CD4-positive, alpha-beta T cell treated with Interferon gamma for 1 hour (primary cell): ENCODE results near the gene SRRM1.

ENCODE experiments used
- DNase-seq: peaks from one replicate; pipeline ENCODE4 v3.0.0-alpha.2; 2020

Gene SRRM1, protein sequence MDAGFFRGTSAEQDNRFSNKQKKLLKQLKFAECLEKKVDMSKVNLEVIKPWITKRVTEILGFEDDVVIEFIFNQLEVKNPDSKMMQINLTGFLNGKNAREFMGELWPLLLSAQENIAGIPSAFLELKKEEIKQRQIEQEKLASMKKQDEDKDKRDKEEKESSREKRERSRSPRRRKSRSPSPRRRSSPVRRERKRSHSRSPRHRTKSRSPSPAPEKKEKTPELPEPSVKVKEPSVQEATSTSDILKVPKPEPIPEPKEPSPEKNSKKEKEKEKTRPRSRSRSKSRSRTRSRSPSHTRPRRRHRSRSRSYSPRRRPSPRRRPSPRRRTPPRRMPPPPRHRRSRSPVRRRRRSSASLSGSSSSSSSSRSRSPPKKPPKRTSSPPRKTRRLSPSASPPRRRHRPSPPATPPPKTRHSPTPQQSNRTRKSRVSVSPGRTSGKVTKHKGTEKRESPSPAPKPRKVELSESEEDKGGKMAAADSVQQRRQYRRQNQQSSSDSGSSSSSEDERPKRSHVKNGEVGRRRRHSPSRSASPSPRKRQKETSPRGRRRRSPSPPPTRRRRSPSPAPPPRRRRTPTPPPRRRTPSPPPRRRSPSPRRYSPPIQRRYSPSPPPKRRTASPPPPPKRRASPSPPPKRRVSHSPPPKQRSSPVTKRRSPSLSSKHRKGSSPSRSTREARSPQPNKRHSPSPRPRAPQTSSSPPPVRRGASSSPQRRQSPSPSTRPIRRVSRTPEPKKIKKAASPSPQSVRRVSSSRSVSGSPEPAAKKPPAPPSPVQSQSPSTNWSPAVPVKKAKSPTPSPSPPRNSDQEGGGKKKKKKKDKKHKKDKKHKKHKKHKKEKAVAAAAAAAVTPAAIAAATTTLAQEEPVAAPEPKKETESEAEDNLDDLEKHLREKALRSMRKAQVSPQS

DNA sequence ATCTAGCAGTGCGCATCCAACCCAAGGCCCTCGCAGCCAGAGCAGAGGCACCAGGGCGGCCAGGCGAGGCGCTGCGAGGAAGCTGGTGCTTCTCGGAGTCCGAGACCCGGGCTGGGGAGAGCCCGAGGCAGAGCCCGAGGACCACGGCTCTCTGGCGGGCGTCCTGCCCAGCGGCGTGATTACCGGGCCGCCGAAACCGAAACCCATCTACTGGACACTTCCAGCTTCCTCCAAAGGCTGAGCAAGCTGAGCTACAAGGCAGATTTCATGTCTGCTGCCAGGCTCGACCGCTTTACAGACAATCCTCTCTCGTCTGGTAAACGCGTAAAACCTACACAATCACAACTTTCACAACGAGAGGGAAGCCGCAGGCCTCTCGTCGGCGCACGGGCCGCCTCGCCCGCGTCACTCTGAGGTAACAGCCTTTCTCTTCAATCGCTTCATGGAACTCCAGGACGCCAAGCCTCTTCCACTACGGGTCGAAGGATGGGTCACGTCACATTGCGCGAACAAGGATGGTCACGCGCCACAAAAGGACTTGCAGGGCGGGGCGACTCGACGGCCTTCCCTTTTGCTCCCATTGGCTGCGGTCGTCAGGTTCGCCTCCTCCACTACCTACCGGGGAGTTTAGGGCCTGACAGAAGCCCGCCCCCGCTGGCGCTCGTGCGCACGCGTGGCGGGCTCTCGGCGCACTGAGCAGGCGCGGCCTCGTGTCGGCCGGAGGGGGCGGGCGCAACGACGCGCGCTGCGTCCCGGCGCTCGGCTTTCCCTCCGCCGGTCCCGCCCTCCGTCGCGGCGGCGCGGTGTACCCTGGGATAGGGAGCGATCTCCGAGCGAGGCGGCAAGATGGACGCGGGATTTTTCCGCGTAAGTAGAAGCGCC is at the start of gene SRRM1:
Gene SRRM1 (plus strand): TSS at position 822 of the 882 bp plus-strand sequence. CDS start 25 bp downstream, at position 847.
- peak; percentile 100 for DNase-seq

DNA sequence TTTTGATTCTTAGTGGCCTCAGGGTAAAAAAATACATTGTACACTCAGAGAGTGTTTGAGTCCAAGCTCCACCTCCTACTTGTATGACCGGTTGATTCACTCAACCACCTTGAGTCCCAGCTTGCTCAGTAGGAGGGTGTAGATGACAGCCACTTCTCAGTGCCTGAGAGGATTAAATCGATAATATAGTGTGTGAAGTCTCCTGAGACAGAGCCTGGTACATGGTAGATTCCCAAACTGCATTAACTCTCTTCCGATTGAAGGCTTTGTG is 48.8 kb upstream of the SRRM1 start:
- DNase-seq = no peak

DNA sequence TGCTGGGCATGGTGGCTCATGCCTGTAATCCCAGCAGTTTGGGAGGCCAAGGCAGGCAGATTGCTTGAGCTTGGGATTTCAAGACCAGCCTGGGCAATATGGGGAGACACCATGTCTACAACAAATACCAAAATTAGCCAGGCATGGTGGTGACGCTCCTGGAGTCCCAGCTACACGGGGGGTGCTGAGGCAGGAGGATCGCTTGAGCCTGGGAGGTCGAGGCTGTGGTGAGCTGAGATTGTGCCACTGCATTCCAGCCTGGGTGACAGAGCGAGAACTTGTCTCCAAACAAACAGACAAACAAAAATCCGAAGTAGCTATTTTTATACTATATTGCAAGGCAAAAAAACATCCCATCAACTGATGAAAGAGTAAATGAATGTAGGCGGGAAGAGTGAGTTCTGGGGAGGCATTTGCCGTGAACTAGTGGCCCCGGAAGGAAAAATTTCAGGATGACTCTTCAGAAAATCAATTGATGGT is 46.7 kb upstream of the SRRM1 start:
- DNase-seq = no peak

GRCh38 chr1:24599265-24599664 is 43.8 kb upstream of the SRRM1 start:
- DNase-seq = no peak

DNA sequence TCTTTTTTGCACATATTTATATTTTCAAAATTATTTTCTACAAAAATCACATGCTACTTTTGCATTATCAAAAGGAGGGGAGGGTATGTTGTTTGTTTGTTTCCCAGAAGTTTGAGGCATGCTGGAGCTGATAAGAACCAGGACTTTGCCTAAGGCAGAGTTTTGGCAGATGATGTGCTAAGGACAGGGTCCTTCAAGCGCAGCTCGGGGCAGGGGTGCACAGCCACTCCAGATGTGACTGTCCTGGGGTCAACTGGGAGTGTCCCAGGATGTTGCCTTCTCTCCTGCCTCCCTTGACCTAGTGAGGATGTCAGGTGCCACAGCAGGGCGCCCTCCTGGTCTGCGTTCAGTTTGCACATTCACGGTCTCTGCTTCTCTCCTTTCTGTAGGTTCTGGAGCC is 42.6 kb upstream of the SRRM1 start:
- no peak for DNase-seq

DNA sequence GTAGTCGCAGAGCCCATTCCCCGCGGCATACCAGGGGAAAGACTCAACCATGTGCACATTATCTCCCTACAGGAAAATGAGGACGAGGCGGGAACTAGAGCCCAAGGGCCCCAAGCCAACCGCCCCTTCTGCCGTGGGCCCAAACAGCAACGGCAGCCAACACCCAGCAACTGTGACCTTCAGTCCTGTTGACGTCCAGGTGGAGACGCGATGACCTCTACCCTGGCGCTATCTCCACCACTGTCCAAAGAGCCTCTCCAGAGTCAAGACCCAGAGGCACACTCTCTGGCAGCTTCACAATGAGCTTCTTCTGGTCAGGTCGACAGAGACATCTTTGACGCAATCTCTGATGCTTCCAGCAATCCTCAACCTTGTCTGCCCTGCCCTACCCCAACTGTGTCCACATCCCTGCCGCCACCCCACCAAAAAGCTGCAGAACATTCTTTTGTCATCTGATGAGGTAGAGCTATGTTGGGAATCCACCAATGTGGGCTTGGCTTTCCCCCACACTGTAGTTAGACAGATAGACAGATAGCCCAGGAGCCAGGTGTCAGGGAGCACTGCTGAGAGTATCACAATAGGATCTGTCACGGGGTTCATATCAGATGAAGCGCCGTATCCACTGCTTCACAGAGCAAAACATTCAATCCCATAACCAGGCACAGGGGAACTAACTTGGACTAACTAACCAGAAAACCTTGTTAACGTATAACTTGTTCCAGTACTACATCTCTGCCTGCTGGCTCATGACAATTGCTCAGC is 37.4 kb upstream of the SRRM1 start:
- DNase-seq = no peak

GRCh38 chr1:24606296-24606605 is 36.9 kb upstream of the SRRM1 start:
- no peak for DNase-seq

DNA sequence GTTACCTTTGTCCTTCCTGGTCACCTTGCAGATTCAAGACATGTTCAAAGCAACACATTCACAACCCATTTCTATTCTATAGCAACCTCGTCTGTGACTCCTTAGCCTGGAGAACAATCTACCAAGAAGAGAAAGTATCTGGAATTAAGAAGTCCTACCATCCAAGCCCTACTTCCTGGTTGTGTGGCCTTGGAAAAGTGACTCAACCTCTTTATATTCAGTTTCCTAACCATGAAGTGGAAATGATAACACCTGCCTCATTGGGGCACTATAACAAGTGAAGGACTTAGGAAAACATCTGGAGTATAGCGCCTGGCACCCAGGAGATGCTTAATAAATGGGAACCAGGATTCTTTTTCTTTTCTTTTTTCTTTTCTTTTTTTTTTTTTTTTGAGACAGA is 36.5 kb upstream of the SRRM1 start:
- no peak for DNase-seq

GRCh38 chr1:24609949-24610517 is 33.1 kb upstream of the SRRM1 start:
- no peak for DNase-seq

GRCh38 chr1:24619376-24619775 is 23.7 kb upstream of the SRRM1 start:
- no peak for DNase-seq

GRCh38 chr1:24620678-24621077 is 22.4 kb upstream of the SRRM1 start:
- DNase-seq = no peak

DNA sequence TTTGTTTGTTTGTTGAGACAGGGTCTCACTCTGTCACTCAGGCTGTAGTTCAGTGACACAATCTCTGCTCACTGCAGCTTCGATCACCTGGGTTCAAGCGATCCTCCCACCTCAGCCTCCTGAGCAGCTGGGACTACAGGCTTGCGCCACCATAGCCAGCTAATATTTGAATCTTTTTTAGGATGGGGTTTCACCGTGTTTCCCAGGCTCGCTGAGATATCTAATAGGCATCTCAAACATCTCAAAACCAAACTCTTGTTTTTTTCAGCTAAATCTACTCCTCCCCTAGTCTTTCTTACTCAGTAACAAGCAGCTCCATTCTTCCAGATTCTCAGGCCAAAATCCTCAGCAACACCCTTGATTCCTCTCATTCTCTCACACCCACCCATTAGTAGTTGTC is 22.0 kb upstream of the SRRM1 start:
- DNase-seq = no peak

- DNase-seq = no peak
Observed at GRCh38 chr1:24622218-24622617, 20.9 kb upstream of the SRRM1 start.

DNA sequence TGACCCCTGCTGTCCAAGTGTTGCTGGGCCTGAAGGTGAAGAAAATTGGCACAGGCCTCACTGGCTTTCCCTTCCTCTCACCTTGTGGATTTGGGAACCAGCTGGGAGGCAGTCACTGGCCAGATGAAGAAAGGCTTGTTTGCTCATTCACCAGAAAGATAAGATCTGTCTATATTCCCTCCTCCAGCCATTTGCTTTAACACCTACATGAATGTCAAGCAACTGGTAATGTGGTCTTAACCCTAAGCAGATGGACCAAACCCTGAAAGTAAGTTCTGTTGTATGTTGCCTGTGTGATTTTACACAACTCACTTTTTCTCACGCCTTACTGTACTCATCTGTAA is 10.3 kb upstream of the SRRM1 start:
- no peak for DNase-seq

DNA sequence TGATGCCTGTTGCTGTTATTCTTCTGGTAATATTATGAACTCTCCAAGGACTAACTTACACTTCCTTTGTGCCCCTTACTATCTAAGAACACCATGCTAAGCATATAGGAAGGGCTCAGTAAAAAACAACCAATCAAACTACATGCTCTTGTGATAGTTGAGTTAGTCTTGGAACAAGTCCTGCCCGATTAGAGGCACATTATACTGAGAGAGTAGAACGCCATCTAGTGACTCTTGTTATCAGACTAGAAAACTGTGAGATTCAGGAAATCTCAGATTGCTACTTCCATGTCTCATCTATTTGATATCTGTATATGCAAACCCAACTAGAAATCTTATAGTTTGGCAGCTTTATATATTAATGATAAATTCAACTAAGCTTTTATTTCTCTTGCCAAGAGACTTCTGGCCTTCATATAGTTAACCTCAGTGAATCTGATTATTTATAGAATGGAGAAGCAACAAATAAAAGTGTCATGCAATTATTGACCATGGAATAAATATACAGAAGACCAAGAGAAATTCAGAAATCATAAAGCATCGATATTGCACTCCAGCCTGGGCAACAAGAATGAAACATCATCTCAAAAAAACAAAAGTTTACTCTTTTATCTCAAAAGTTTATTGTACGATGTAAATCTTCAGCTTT is 7.8 kb upstream of the SRRM1 start:
- no peak for DNase-seq

GRCh38 chr1:24636661-24637357 is 6.3 kb upstream of the SRRM1 start:
- no peak for DNase-seq

- no peak for DNase-seq
Observed at GRCh38 chr1:24639094-24639493, 4.0 kb upstream of the SRRM1 start.

DNA sequence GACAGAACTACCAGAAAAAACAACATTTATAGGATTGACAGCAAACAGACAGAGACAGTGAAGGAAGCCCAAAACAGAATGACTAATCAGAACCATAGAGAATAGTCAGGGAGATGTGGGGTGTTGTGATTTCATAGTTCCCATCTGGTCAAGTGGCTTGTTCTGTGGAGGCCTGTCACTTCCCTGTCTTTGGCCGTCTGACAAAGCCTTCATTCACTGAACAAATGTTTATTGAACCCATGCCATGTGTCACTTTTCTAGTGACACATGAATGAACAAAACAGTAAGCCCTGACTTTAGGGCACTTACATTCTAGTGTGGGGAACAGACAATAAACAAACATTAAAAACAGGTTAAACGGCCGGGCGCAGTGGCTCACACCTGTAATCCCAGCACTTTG is 3.2 kb upstream of the SRRM1 start:
- DNase-seq = no peak

- DNase-seq = no peak
Observed at GRCh38 chr1:24640288-24640687, 2.8 kb upstream of the SRRM1 start.

GRCh38 chr1:24641646-24642151 is 1.4 kb upstream of the SRRM1 start:
- DNase-seq = peak; percentile 26
